Transverse colon (tissue), 4 donors: ENCODE data around the gene SLC35G2.

ENCODE experiments used
- CTCF ChIP-seq, 5 experiments: fragments of 200-600 bp in 3 of 5; fragments of 450-650 bp in 2 of 5; sonication (generic) in 3 of 5; IDR thresholded peaks; 1 replicate in 2 of 5; 2 replicates in 3 of 5; pipeline ENCODE4 v1.5.1; 2016 to 2017; ENCODE audit warnings: antibody characterized with exemption in 5 of 5, inconsistent platforms in 3 of 5, mild to moderate bottlenecking in 2 of 5, moderate library complexity in 1 of 5
- EP300 ChIP-seq: sonication (generic); formaldehyde crosslinking; IDR thresholded peaks from one replicate; pipeline ENCODE4 v1.6.1; 2017; ENCODE audit warnings: antibody characterized with exemption, low read depth
- POLR2A ChIP-seq: fragments of 450-650 bp; IDR thresholded peaks from one replicate; pipeline ENCODE4 v1.6.1; 2016; ENCODE audit warnings: antibody characterized with exemption, mild to moderate bottlenecking, moderate library complexity
- POLR2AphosphoS5 ChIP-seq, 3 donors: sonication (generic); formaldehyde crosslinking; IDR thresholded peaks; one replicate each; pipeline ENCODE4 v1.6.1; 2016; ENCODE audit warnings: antibody characterized with exemption in 3 of 3

- TF ChIP-seq POLR2A (no peak), CTCF (IDR thresholded peaks at IDR 0.05) (no peak), EP300 (no peak), POLR2AphosphoS5 (IDR thresholded peaks at IDR 0.05) (no peak)
These were observed 40.1 kb upstream of the SLC35G2 start for GRCh38 chr3:136778865-136779264.
